ENCODE measurements around the gene FAM24B.

Gene FAM24B

DNA sequence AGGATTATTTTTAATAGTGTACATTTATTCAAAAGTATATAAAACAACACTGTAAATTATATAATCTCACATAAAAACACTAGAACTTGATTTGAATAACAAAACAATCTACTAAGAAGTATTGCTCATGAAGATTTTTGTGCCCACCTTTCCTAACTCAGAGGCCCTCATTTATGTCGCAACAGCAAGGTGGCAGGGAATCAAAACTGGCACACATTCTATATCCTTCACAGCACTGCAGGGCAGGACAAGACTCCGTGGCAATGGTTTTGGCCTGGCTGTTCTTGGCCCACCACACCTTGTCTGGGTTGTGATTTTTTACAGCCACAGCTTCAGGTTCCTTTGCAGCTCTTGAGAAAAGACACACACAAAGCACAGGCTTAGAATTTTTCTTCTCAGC is 30.3 kb downstream of the FAM24B start:
- no peak for DNase-seq (ENCODE audit: low read depth)
- no peak overlapping the region for H3K4me3 ChIP-seq (ENCODE audit: low read length)
- TF ChIP-seq, protein P1, sequence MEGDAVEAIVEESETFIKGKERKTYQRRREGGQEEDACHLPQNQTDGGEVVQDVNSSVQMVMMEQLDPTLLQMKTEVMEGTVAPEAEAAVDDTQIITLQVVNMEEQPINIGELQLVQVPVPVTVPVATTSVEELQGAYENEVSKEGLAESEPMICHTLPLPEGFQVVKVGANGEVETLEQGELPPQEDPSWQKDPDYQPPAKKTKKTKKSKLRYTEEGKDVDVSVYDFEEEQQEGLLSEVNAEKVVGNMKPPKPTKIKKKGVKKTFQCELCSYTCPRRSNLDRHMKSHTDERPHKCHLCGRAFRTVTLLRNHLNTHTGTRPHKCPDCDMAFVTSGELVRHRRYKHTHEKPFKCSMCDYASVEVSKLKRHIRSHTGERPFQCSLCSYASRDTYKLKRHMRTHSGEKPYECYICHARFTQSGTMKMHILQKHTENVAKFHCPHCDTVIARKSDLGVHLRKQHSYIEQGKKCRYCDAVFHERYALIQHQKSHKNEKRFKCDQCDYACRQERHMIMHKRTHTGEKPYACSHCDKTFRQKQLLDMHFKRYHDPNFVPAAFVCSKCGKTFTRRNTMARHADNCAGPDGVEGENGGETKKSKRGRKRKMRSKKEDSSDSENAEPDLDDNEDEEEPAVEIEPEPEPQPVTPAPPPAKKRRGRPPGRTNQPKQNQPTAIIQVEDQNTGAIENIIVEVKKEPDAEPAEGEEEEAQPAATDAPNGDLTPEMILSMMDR (conservative IDR thresholded peaks at IDR 0.05; ENCODE audit: low read depth, low read length) = no peak

DNA sequence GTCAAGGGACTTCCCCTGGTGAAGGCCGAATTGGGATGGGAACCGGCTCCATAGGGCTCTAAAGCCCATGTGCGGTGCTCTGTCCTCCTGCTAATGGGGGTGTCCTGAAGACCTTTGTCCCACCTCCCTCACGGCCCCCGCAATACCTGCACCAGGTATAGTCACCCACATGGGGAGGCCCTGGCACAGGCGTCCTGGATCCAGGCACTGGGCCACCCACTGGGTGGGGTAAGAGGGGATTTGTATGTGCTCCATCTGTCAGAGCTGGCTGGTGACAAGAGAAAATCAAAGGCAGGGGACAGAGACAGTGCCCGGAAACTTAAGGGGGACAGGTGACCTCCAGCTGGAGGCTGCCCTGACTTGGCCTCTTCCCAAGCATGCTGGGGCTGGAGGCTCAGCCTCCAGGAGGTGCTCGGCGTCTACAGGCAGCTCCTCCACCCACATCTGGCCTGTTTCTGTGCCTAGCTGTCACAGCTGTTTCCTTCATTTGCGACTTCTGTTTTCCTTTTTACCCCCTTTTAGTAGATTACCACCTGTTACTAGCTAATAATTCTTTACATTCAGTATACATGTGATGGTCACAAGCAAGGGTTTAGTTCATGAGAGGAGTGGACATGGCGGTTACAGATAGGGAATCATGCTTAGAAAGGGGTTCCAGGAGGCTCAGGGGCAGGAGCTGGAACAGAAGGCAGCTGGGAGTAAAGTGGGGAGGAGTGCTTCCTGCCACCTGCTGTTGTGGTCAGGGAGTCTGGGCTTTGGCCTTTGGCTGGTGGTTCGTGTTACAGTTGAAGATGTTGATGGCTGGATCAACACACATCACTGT is 31.4 kb downstream of the FAM24B start:
- H3K4me3 ChIP-seq (ENCODE audit: low read length) = no peak overlapping the region
- DNase-seq (ENCODE audit: low read depth) = no peak
- TF ChIP-seq, protein P1 (conservative IDR thresholded peaks at IDR 0.05; ENCODE audit: low read depth, low read length) = no peak

DNA sequence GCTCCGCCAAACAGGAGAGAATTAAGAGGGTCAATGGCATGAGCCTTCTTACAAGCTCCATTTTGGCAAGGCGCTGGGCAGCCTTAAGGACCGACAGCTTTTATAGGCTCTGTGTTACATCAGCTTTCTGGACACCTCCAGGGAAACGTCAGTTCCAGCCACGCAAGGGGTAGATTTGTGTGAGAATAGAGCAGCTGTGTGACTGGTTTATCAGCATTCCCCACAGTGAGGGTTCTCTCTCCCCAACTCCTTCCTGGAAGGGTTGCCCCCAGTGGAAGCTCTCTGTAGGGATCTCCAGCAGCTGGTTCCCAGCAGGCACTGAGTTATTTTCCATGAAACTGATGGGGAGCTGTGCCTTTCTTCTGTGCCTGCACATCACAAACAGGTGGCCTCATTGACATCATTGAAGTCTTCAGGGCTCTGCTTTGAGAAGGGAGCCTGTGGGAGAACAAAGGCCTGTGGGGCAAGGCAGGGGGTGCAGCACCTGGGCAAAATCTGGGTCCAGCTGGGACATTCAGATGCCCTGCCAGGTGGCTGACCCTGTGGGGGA is 33.5 kb downstream of the FAM24B start, which contains the start of gene CUZD1:
Gene CUZD1, minus strand, starts transcription at position 75 of the 550 bp plus-strand sequence. Its CDS starts 14 bp downstream, at position 61.
- H3K4me3 ChIP-seq (ENCODE audit: low read length) = no peak within 1 kb of the TSS
- DNase-seq (ENCODE audit: low read depth) = no peak
- TF ChIP-seq, protein P1 (conservative IDR thresholded peaks at IDR 0.05; ENCODE audit: low read depth, low read length) = no peak

DNA sequence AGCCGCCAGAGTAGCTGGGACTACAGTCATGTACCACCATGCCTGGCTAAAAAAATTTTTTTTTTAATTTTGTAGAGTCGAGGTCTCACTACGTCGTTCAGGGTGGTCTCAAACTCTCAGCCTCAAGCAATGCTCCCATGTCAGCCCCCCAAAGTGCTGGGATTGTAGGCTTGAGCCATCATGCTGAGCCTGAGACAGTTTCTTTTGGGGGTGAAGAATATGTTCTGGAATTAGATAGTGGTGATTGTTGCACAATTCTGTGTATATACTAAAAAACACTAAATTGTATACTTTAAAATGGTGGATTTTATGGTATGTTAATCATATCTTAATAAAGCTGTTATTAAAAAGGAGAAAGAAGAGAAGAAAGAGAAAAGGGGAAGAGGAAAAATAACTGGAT is 35.2 kb downstream of the FAM24B start:
- TF ChIP-seq, protein P1 (conservative IDR thresholded peaks at IDR 0.05; ENCODE audit: low read depth, low read length) = no peak
- no peak for DNase-seq (ENCODE audit: low read depth)
- H3K4me3 ChIP-seq (ENCODE audit: low read length) = no peak overlapping the region

DNA sequence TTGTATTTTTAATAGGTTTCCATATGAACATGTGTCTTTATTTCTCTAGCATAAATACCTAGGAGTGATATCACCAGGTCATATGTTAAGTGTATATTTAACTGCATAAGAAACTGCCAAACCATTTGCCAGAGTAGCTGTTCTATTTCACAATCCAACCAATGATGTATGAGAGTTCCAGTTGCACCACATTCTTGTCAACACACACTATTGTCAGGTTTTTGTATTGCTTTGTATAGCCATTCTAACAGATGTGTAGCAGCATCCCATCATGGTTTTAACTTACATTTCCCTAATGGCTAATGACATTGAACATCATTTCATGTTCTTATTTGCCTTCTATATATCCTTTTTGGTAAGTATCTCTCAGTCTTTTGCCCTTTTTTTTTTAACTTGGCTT is 37.8 kb downstream of the FAM24B start:
- TF ChIP-seq, protein P1 (conservative IDR thresholded peaks at IDR 0.05; ENCODE audit: low read depth, low read length) = no peak
- H3K4me3 ChIP-seq (ENCODE audit: low read length) = no peak overlapping the region
- no peak for DNase-seq (ENCODE audit: low read depth)

DNA sequence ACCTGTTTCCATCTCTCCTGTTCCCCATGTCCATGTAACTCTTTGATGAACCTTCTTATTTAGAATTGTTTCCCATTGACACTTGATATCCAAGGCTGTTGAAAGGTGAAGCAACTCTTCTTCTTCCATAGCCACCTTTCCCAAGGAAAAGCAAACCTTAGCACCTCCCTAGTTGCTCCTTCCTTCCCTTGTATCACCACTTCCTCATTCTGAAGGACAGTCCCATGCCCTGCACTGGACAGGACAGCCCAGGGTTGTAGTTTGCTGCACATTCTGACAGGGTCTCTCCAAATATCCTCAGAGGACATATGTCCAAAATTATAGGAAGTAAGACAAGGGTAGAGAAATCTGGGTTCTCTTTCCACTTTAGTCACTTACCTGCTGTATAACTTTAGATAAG is 39.9 kb downstream of the FAM24B start:
- TF ChIP-seq, protein P1 (conservative IDR thresholded peaks at IDR 0.05; ENCODE audit: low read depth, low read length) = no peak
- DNase-seq (ENCODE audit: low read depth) = no peak
- H3K4me3 ChIP-seq (ENCODE audit: low read length) = no peak overlapping the region

DNA sequence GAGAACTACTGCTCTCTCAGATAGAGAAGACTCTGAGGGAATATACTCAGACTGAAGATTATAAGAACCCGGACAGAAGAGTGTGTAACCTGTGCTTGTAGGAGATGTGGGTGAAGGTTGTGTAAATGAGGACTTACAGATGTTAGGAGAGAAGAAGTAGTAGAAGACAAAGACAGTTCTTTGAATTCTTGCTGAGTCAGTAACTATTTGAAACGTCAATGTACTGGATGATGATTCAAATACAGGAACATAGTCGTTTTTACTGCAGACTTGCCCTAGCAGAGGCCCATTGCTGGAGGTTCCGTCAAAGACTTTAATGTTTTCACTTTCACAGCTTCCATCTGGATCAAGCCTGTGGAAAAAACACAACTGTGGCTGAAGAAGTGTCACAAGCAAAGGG is 40.5 kb downstream of the FAM24B start:
- DNase-seq (ENCODE audit: low read depth) = no peak
- no peak overlapping the region for H3K4me3 ChIP-seq (ENCODE audit: low read length)
- TF ChIP-seq, protein P1 (conservative IDR thresholded peaks at IDR 0.05; ENCODE audit: low read depth, low read length) = no peak
